GM21825 (cell line): ENCODE measurements around the gene ZNF316.
A peak's percentile ranks its signal among the peaks of the same experiment; 100 is the strongest.

Source experiments
- ATAC-seq: cut with Tn5 transposase; IDR thresholded peaks from one replicate; pipeline ENCODE4 v1.9.1; 2021; ENCODE audit warnings: mild to moderate bottlenecking, moderate library complexity; ENCODE audit not compliant: unreplicated experiment

The ZNF316 gene

GRCh38 chr7:6636741-6637543 is at the start of gene ZNF316:
TSS of gene ZNF316 (plus strand) at chr7:6637318. CDS start at chr7:6642410, 5,092 bp downstream.
- peak; percentile 55 for ATAC-seq

- no peak for ATAC-seq
These were observed 48.6 kb upstream of the ZNF316 start for GRCh38 chr7:6588566-6588965.

DNA sequence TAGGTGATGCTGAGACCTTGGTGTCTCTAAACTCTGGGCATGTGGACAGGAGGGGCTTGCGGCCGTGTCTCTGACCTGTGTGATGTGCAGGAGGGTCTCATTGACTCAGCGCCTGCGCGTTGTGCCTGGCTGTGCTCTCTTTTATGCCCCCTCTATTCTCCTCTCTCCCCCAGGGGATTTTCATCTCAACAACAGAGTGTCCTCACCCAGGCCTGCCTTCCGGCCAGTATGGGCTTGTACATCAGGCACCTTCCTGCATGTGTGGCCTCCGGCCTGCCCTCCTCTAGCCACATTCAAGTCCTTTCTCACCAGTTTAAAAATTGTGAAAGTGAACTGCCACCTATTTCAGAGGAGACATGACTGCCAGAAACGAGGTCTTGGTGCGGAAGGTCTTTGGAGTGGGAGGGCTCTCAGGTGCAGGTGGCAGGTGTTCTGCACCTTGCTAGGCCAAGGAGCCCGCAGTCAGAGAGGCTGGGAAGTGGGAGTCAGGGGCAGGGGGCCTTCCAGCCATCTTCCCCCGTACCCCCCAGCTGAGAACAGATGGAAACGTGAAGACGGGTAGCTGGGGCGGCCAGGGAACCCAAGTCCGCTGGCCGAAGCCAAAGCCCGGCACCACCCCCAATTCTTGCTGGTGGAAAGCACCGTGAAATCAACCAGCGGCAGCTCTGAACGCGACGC is 47.8 kb upstream of the ZNF316 start:
- no peak for ATAC-seq

GRCh38 chr7:6589829-6590644 is 47.1 kb upstream of the ZNF316 start, which contains the start of gene INTS15:
TSS of gene INTS15 (plus strand) at chr7:6590021. CDS start at chr7:6590284, 263 bp downstream.
- ATAC-seq, result peak; percentile 82

GRCh38 chr7:6590645-6591110 is 46.4 kb upstream of the ZNF316 start:
- ATAC-seq, result no peak

DNA sequence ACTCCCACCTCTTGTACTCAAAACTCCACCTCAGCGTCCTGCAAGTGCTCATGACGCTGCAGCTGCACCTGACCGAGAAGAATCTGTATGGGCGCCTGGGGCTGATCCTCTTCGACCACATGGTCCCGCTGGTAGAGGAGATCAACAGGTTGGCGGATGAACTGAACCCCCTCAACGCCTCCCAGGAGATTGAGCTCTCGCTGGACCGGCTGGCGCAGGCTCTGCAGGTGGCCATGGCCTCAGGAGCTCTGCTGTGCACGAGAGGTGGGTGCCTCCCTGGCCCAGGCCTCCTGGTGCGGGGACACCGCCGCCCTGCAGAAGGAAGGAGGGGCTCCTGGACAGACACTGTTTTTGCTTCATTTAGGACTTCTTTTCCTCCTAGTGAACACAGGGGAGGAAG is 37.0 kb upstream of the ZNF316 start:
- no peak for ATAC-seq

DNA sequence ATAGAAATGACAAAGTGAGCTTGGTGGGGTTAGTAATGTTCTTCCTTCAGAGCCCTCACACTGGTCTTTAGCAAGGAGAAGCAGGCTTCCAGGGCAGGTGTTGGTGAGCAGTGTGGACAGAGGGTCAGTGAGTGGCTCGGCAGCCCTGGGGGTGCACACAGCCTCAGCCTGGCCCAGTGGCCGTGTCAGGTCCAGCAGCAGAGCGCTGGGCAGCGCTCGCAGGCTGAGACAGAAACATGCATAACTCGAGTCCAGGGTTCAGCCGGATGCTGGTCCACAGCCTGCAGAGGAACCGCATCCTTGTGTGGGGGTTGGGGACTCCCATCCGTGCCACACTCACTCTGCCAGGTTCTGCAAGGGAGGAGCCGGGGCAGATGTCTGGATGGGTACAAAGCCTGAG is 32.7 kb upstream of the ZNF316 start:
- no peak for ATAC-seq

DNA sequence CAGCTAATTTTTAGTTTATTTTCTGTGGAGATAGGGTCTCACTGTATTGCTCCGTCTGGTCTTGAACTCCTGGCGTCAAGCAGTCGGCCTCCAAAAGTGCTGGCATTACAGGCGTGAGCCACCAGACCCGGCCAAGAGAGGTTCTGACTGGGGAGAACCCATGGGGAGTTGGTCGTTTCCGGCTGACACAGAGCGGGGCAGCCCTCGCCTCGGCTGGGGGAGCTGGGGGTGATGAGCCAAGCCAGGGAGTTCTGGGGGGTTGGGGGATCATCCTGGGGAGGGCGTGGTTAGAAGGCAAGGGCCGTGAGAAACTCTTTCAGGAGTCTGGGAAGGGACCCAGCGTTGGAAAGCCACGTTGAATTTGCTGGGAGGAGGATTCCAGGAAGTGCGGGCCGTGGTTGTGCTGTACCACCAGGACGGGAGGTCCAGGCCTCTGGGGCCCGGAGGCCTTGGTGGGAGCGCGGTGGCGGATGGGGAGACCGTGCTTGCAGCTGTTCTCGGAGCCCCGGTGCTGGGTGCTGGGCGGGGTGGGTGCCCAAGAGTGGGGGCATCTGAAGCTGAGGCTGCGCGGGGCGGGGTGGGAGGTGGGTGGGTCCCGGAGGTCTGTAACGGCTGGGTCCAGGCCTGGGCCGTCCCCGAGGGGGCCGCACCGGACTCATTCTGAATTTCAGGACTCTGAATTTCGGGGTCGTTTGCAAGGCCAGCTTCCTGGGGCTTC is 30.1 kb upstream of the ZNF316 start:
- ATAC-seq, result no peak

GRCh38 chr7:6607651-6608051 is 29.5 kb upstream of the ZNF316 start:
- no peak for ATAC-seq

DNA sequence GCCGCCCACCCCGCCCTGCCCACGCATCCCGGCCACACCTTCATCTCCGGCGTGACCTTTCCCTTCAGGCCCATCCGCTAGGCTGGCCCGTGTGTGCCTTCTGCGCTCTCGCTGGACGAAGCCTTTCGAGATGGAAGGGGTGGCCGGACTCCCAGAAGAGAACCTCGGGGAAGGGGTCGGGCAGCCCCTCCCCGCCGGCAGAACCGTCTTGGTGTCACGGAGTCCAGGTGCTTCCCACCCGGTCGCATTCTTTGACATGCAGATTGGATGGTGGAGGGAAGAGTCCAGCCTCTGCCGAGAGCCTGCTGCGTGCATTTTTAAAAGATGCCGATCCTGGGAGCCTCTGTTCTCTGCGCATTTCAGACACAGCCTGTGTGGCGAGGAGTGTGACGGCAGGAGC is 29.0 kb upstream of the ZNF316 start:
- no peak for ATAC-seq

- ATAC-seq, result no peak
These were observed 28.3 kb upstream of the ZNF316 start for GRCh38 chr7:6608794-6609193.

DNA sequence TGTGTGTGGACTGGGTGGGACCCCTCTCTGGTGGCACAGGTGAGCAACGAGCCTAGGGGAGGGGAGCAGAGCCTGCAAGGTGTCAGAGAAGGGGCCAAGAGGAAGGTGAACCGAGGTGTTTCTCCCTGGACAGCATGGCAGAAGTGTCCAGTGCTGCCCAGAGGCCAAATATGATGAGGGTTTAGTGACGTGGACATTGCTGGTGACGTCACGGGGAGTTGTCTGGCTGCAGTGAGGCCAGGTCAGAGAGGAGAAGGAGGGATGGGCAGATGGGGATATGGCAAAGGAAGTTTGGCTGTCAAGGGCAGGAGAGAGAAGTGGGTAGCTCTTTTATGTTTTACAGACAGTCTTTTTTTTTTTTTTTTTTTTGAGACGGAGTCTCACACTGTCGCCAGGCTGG is 24.3 kb upstream of the ZNF316 start:
- no peak for ATAC-seq

DNA sequence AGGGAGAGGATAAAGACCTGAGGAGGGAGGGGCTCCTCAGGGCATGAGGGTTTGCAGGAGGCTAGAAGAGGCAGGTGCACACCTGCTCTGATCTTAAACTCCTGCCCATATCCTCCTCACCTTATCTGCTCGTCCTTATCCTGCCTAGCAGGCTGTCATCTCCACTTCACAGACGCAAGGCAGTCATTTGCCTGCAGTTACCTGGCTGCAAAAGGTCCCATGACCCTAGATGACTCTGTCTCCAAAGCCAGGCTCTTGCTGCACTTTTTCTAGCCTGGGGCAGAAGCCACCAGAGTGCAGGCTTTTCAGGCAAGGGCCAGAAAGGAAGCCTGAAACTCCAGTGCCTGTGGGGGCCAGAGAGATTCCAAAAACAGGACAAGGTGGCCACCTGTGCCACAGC is 23.4 kb upstream of the ZNF316 start:
- no peak for ATAC-seq

DNA sequence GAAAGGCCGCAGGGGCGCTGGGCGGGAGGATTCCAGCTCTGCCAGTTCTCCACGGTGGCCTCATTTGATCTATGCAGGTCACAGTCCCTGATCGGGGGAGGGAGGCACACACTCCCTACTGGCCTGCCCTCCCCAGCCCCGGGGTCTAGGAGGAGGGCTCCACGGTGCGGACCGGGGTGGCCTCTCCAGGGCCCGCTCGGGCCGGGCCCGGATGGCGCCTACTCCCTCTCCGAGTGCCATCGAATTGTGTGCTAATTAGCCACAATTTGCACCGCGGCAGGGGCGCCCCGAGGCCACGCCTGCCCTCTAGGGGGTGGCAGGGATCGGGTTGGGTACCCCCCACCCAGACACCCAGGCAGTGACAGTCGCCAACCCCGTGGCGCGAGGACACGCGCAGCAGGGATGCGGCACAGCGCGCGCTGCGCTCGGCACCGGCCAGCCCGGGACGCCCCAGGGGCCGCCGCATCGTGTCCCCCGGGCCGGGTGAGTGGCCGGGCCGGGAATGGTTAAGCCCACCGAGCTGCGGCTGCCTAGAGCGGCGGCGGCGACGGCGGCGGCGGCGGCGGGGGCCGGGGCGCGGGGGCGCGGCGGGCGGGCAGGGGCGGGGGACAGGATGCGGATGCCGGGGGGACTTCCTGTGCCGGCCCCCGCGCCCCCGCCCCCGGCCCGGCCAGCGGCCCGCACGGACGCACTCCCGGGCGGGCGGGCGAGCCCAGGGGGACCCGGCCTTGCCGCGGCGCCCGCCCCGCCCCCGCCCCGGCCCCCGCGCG is 22.0 kb upstream of the ZNF316 start, which contains the start of gene ZNF853:
Gene ZNF853, plus strand, starts transcription at position 658 of the 770 bp plus-strand sequence. CDS start 565 bp downstream, outside the sequence.
- no peak for ATAC-seq

DNA sequence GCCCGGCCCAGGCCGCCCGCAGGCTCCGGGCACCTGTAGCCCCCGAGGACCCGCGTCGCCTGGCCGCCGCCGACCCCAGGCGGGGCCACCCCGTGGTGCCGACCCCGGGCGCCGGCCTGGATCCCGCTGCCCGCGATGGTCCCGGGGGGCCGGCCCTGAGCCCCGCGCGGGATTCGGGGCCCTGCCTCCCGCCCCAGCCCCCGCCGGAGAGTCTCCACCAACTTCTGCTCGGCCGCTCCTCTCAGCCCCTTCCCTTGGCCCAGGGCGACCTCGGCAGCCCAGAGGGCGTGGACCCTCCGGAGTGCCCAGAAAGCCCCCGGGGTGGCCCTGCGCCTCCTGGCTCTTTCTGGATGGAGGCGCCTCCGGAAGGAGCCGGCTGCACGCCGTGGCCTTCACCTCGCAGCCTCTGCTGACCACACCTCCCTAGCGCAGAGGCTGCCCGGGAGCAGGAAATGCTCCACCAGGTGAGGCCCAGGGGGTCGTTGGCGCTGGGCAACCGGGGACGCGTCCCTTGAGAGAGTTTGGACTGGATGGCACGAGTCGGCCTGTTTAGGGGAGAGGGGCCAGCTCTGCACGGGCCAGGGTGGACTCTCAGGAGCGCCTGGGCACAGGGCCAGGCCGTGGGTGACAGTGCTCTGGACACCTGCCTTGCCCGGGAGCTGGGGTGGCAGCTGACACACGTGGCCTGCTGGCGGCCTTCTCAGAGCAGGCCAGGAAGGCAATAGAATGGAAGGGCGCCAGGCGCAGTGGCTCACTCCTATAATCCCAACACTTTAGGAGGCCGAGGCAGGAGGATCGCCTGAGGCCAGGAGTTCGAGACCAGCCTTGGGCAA is 21.2 kb upstream of the ZNF316 start:
- no peak for ATAC-seq

DNA sequence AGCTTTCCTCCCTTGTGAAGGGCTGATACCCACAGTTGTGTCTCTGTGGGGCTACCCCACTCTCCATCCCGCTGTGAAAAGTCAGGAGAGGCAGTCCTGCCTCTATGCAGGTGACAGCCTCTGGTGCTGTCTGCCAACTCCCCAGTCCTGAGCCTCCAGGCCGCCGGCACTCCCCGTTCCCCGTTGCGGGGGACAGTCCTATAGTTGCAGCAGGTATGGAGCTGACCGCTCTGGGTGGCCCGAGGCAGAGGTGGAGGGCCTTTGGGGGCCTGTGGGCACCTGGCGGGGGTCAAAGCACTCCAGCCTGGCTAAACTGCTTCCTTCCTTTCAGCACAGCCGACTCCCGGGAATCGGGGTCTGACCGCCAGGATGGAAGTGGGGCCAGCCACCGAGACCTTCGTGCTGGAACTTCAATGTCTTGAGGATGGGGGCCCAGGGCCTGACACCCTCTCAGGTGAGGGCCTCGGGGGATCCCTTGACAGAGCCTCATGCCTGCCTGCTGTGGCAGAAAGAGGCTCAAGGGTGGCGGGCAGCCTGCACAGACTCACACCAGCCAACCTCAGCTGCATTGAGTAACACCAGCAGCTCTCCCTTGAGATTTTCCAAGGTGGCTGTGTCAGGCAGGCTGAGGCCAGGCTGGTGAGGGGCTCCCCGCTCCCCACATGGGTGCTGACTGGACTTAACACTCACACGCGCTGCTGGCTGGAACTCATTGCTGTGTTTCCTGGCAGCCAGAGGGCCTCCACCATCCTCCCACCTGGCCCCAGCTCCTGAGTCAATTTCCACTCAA is 20.1 kb upstream of the ZNF316 start:
- no peak for ATAC-seq

- ATAC-seq, result no peak
These were observed 18.5 kb upstream of the ZNF316 start for GRCh38 chr7:6618621-6619020.

- ATAC-seq, result no peak
These were observed 17.2 kb upstream of the ZNF316 start for GRCh38 chr7:6619961-6620360.
